HG03575 (cell line): ENCODE data around the gene PAPPA2.
"Not testable (repeated sequence)": the region's sequence is repeated elsewhere in the genome, so short reads cannot be mapped to it uniquely, and the experiment has no call there.

Experiments
- ATAC-seq: cut with Tn5 transposase; IDR thresholded peaks from one replicate; pipeline ENCODE4 v1.9.1; 2021; ENCODE audit not compliant: unreplicated experiment, insufficient number of reproducible peaks, low FRiP score; ENCODE audit errors: extremely low read depth

The PAPPA2 gene

GRCh38 chr1:176733661-176734060 is 270.7 kb downstream of the PAPPA2 start:
- no peak for ATAC-seq

GRCh38 chr1:176735201-176735600 is 272.2 kb downstream of the PAPPA2 start:
- no peak for ATAC-seq

GRCh38 chr1:176736015-176736414 is 273.0 kb downstream of the PAPPA2 start:
- no peak for ATAC-seq

- no peak for ATAC-seq
Observed at GRCh38 chr1:176741181-176741580, 278.2 kb downstream of the PAPPA2 start.

GRCh38 chr1:176742322-176742721 is 279.3 kb downstream of the PAPPA2 start:
- no peak for ATAC-seq

GRCh38 chr1:176744142-176744541 is 281.2 kb downstream of the PAPPA2 start:
- no peak for ATAC-seq

GRCh38 chr1:176745945-176746344 is 283.0 kb downstream of the PAPPA2 start:
- ATAC-seq, result no peak

GRCh38 chr1:176752505-176752904 is 289.5 kb downstream of the PAPPA2 start:
- no peak for ATAC-seq

- no peak for ATAC-seq
Observed at GRCh38 chr1:176754676-176755075, 291.7 kb downstream of the PAPPA2 start.

GRCh38 chr1:176756817-176757216 is 293.8 kb downstream of the PAPPA2 start:
- not testable (repeated sequence) for ATAC-seq

- ATAC-seq, result no peak
Observed at GRCh38 chr1:176765608-176766007, 302.6 kb downstream of the PAPPA2 start.

GRCh38 chr1:176766779-176767178 is 303.8 kb downstream of the PAPPA2 start:
- no peak for ATAC-seq

- no peak for ATAC-seq
Observed at GRCh38 chr1:176767714-176768136, 304.8 kb downstream of the PAPPA2 start.

- no peak for ATAC-seq
Observed at GRCh38 chr1:176768532-176768931, 305.6 kb downstream of the PAPPA2 start.

- no peak for ATAC-seq
Observed at GRCh38 chr1:176770066-176770465, 307.1 kb downstream of the PAPPA2 start.

GRCh38 chr1:176773038-176773437 is 310.1 kb downstream of the PAPPA2 start:
- no peak for ATAC-seq

GRCh38 chr1:176774224-176774623 is 311.2 kb downstream of the PAPPA2 start:
- no peak for ATAC-seq

GRCh38 chr1:176775378-176775777 is 312.4 kb downstream of the PAPPA2 start:
- ATAC-seq, result no peak

GRCh38 chr1:176775996-176776395 is 313.0 kb downstream of the PAPPA2 start:
- ATAC-seq, result no peak

- ATAC-seq, result no peak
Observed at GRCh38 chr1:176778056-176778455, 315.1 kb downstream of the PAPPA2 start.

- no peak for ATAC-seq
Observed at GRCh38 chr1:176779992-176780328, 317.0 kb downstream of the PAPPA2 start.

- ATAC-seq, result no peak
Observed at GRCh38 chr1:176783309-176783708, 320.3 kb downstream of the PAPPA2 start.
